Activated CD4-positive, alpha-beta memory T cell treated with anti-CD3 and anti-CD28 coated beads, Interleukin-2, amount 10 ng/mL, durations not matched to agents 7 days and 5 days (primary cell): ENCODE results near the gene SLC9A9. TPM values are rescaled to one million over a fixed set of nuclear protein-coding genes. Genes with fewer than 3 reads are reported as not detected.

Experiments
- CTCF ChIA-PET: fragments of 350-600 bp; sonication (Branson Sonifier 250); formaldehyde crosslinking; loops from one replicate; lab custom pipeline; 2021; ENCODE audit warnings: antibody characterized with exemption, inconsistent platforms; lab: Charles Lee
- POLR2A ChIA-PET: fragments of 350-600 bp; sonication (Branson Sonifier 250); formaldehyde crosslinking; loops from one replicate; lab custom pipeline; 2021; ENCODE audit warnings: antibody characterized with exemption; lab: Charles Lee
- DNase-seq: peaks from one replicate; pipeline ENCODE4 v3.0.0-alpha.2; 2020
- H3K27ac Mint-ChIP-seq: one replicate; pipeline ENCODE4 v1.8.0; 2021; ENCODE audit warnings: mild to moderate bottlenecking, mixed read lengths
- H3K27me3 Mint-ChIP-seq: one replicate; pipeline ENCODE4 v1.8.0; 2021; ENCODE audit warnings: mixed read lengths
- H3K36me3 Mint-ChIP-seq: one replicate; pipeline ENCODE4 v1.8.0; 2021; ENCODE audit warnings: low read depth, mixed read lengths
- H3K4me1 Mint-ChIP-seq: one replicate; pipeline ENCODE4 v1.8.0; 2021; ENCODE audit warnings: mixed read lengths
- H3K4me3 Mint-ChIP-seq: one replicate; pipeline ENCODE4 v1.8.0; 2021; ENCODE audit warnings: mild to moderate bottlenecking, mixed read lengths
- H3K9me3 Mint-ChIP-seq: one replicate; pipeline ENCODE4 v1.8.0; 2021; ENCODE audit warnings: mixed read lengths
- total RNA-seq, 2 experiments: library from RNA; stranded (reverse); gene quantifications; one replicate each; pipeline ENCODE4 v1.2.3, GENCODE V29; 2021

The SLC9A9 gene
- total RNA-seq, 2 experiments from 2014 or later, result 16.9 to 18.5 TPM

- Mint-ChIP-seq H3K27ac (no peak overlapping the region), H3K4me1 (no peaks in the 10 kb centered on the region), H3K36me3 (no peaks in the 10 kb centered on the region), H3K4me3 (no peak overlapping the region), H3K27me3 (no peaks in the 10 kb centered on the region), H3K9me3 (no peaks in the 10 kb centered on the region)
- CTCF ChIA-PET, result no interaction called here
- POLR2A ChIA-PET, result no interaction called here
- DNase-seq, result no peak
Observed at GRCh38 chr3:143430568-143430967, 417.7 kb downstream of the SLC9A9 start.

DNA sequence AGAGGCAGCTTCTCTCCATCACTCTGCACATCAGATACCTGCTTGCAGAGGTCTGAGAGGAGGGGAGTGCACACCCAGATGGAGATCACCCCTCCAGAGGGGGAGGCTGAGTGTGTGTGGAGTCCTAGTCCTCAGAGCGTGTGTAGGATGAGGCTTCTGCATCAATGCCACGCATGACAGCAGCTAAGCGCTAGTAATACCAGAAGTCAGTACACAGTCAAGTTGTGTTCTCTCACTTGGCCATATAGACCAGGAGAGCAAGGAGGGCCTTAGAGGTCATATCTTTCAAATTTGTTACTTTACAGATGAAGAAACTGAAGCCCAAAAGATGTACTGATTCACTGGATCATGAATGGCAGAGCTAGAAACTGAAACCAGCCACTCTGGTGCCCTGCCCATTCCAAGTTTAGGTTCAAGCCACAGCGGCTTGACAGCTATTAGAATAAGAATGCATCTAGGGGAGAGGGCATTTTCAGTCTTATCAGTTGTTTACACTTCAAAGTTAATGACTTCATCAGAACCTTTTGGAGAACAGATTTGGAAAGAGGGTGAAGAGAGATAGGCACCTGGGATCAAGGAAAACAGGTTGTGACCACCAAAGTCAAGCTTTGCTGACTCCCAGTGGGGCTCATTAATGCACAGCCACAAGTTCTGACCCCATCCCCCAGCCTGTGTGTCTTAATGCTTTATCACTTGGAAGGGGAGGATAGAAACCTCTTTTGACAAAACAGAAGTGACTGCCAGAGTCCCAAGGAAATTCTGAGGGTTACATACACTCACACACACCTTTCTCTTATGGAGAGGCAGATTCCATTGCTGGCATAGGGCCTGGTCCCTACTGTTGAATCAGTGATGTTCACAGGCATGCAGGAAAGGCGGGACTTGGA is 418.4 kb downstream of the SLC9A9 start:
- Mint-ChIP-seq H3K27me3 (no peaks in the 10 kb centered on the region), H3K27ac (no peak overlapping the region), H3K36me3 (no peaks in the 10 kb centered on the region), H3K4me3 (no peak overlapping the region), H3K9me3 (no peaks in the 10 kb centered on the region), H3K4me1 (peaks cover under 1% of the 10 kb centered on the region)
- ChIA-PET CTCF (no interaction called here), POLR2A (no interaction called here)
- no peak for DNase-seq

DNA sequence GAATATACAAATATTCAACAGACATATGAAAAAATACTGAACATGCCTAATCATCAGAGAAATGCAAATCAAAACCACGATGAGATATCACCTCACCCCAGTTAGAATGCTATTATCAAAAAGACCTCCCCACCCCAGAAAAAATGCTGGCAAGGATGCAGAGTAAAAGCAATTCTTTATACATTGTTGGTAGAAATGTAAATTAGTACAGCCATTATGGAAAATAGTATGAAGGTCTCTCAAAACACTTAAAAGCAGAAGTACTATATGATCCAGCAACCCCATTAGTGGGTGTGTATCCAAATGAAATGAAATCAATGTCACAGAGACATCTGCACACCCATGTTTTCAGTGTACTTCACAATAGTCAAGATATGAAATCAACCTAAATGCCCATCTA is 420.0 kb downstream of the SLC9A9 start:
- CTCF ChIA-PET, result no interaction called here
- DNase-seq, result no peak
- Mint-ChIP-seq H3K36me3 (no peaks in the 10 kb centered on the region), H3K27ac (no peak overlapping the region), H3K9me3 (no peaks in the 10 kb centered on the region), H3K27me3 (no peaks in the 10 kb centered on the region), H3K4me1 (peaks cover 14% of the 10 kb centered on the region), H3K4me3 (no peak overlapping the region)
- POLR2A ChIA-PET, result no interaction called here

- Mint-ChIP-seq H3K27me3 (no peaks in the 10 kb centered on the region), H3K9me3 (no peaks in the 10 kb centered on the region), H3K36me3 (no peaks in the 10 kb centered on the region), H3K27ac (no peak overlapping the region), H3K4me1 (peaks cover 15% of the 10 kb centered on the region), H3K4me3 (no peak overlapping the region)
- ChIA-PET CTCF (no interaction called here), POLR2A (no interaction called here)
- DNase-seq, result no peak
Observed at GRCh38 chr3:143427631-143428030, 420.6 kb downstream of the SLC9A9 start.

GRCh38 chr3:143424874-143425273 is 423.4 kb downstream of the SLC9A9 start:
- Mint-ChIP-seq H3K9me3 (peaks cover 3% of the 10 kb centered on the region), H3K27me3 (peaks cover 4% of the 10 kb centered on the region), H3K4me1 (peaks cover 15% of the 10 kb centered on the region), H3K27ac (no peak overlapping the region), H3K4me3 (no peak overlapping the region), H3K36me3 (no peaks in the 10 kb centered on the region)
- CTCF ChIA-PET, result interaction anchor here (1.3 kb wide), 1 partner anchor 9 kb away, joined by 9 read pairs; no protein-coding TSS in a partner anchor
- DNase-seq, result no peak
- POLR2A ChIA-PET, result no interaction called here

- Mint-ChIP-seq H3K9me3 (peaks cover 5% of the 10 kb centered on the region), H3K4me3 (no peak overlapping the region), H3K27me3 (peaks cover 4% of the 10 kb centered on the region), H3K27ac (no peak overlapping the region), H3K4me1 (peaks cover 15% of the 10 kb centered on the region), H3K36me3 (no peaks in the 10 kb centered on the region)
- no peak for DNase-seq
- ChIA-PET CTCF (no interaction called here), POLR2A (no interaction called here)
Observed at GRCh38 chr3:143421556-143421955, 426.7 kb downstream of the SLC9A9 start.

- CTCF ChIA-PET, result interaction anchor here (2.1 kb wide), 1 partner anchor 14 kb away, joined by 9 read pairs; no protein-coding TSS in a partner anchor
- H3K4me3 Mint-ChIP-seq, result no peak overlapping the region
- peaks cover 5% of the 10 kb centered on the region for H3K9me3 Mint-ChIP-seq
- POLR2A ChIA-PET, result no interaction called here
- H3K4me1 Mint-ChIP-seq, result peaks cover 17% of the 10 kb centered on the region
- no peaks in the 10 kb centered on the region for H3K36me3 Mint-ChIP-seq
- peaks cover 4% of the 10 kb centered on the region for H3K27me3 Mint-ChIP-seq
- H3K27ac Mint-ChIP-seq, result no peak overlapping the region
- no peak for DNase-seq
Observed at GRCh38 chr3:143419611-143420010, 428.7 kb downstream of the SLC9A9 start.

DNA sequence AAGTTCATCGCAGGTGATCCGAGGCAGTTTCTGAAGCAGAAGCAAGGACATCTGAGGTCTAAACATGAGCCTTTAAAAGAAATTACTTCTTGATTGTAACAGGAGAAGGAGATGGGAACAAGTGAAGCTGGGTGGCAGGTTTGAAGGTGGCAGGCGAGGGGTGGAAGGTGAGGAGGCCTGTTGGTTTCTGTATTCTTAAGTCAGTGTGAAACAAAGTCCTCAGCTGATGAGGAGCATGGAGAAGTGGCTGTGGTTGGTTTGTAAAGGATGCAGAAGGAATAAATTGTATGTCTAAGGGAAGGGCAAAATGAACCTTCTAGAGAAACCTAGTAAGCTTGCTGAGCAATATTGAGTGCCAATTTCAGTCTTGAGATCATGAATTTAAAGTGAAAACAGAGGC is 429.9 kb downstream of the SLC9A9 start:
- Mint-ChIP-seq H3K36me3 (no peaks in the 10 kb centered on the region), H3K4me3 (no peak overlapping the region), H3K27ac (no peak overlapping the region), H3K9me3 (peaks cover 5% of the 10 kb centered on the region), H3K27me3 (peaks cover 4% of the 10 kb centered on the region), H3K4me1 (peaks cover 9% of the 10 kb centered on the region)
- CTCF ChIA-PET, result interaction anchor here (2.1 kb wide), 1 partner anchor 16 kb away, joined by 9 read pairs; no protein-coding TSS in a partner anchor
- DNase-seq, result no peak
- POLR2A ChIA-PET, result no interaction called here

DNA sequence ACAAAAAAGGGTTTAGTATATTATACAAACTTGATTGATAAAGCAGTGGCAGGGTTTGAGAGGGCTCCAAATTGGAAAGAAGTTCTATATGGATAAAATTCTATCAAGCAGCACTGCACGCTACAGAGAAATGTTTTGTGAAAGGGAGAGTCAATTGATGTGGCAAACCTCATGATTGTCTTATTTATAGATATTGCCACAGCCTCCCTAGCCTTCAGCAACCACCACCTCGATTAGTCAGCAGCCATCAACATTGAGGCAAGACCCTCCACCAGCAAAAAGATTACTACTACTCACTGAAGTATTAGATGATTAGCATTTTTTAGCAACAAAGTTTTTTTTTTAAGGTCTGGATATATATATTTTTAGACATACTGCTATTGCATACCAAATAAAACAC is 432.0 kb downstream of the SLC9A9 start:
- Mint-ChIP-seq H3K4me1 (peaks cover 7% of the 10 kb centered on the region), H3K36me3 (no peaks in the 10 kb centered on the region), H3K27ac (no peak overlapping the region), H3K9me3 (peaks cover 2% of the 10 kb centered on the region), H3K4me3 (no peak overlapping the region), H3K27me3 (no peaks in the 10 kb centered on the region)
- CTCF ChIA-PET, result no interaction called here
- DNase-seq, result no peak
- POLR2A ChIA-PET, result no interaction called here

- Mint-ChIP-seq H3K27me3 (no peaks in the 10 kb centered on the region), H3K4me1 (peaks cover 7% of the 10 kb centered on the region), H3K4me3 (no peak overlapping the region), H3K36me3 (no peaks in the 10 kb centered on the region), H3K9me3 (peaks cover 2% of the 10 kb centered on the region), H3K27ac (no peak overlapping the region)
- DNase-seq, result no peak
- POLR2A ChIA-PET, result no interaction called here
- CTCF ChIA-PET, result no interaction called here
Observed at GRCh38 chr3:143414571-143415253, 433.6 kb downstream of the SLC9A9 start.

GRCh38 chr3:143413372-143413771 is 434.9 kb downstream of the SLC9A9 start:
- H3K4me1 Mint-ChIP-seq, result peaks cover 7% of the 10 kb centered on the region
- no peak overlapping the region for H3K4me3 Mint-ChIP-seq
- no peak overlapping the region for H3K27ac Mint-ChIP-seq
- peaks cover 2% of the 10 kb centered on the region for H3K9me3 Mint-ChIP-seq
- DNase-seq, result no peak
- H3K27me3 Mint-ChIP-seq, result no peaks in the 10 kb centered on the region
- no peaks in the 10 kb centered on the region for H3K36me3 Mint-ChIP-seq
- ChIA-PET POLR2A (no interaction called here), CTCF (no interaction called here)

- DNase-seq, result no peak
- Mint-ChIP-seq H3K27ac (no peak overlapping the region), H3K9me3 (peaks cover 2% of the 10 kb centered on the region), H3K4me3 (no peak overlapping the region), H3K36me3 (no peaks in the 10 kb centered on the region), H3K4me1 (peaks cover 7% of the 10 kb centered on the region), H3K27me3 (no peaks in the 10 kb centered on the region)
- ChIA-PET CTCF (no interaction called here), POLR2A (no interaction called here)
Observed at GRCh38 chr3:143412084-143412483, 436.2 kb downstream of the SLC9A9 start.

DNA sequence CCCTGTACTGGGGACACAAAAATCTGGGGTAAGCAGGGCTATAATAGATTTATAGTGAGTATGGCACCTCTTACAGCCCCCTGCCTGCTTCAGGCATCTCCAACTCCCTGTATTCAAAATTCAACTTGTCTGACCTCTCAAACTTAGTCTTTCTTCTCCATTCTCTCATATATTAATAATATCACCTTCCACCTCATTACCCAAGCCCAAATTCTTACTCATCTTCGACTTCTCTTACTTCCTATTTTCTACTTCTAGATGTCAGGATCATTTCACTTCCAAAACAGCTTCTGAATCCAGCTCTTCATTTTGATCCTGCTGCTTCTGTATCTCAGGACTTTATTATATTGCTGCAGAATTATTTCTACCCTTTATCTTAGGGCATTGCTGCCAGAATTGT is 438.0 kb downstream of the SLC9A9 start:
- no peaks in the 10 kb centered on the region for H3K9me3 Mint-ChIP-seq
- H3K27me3 Mint-ChIP-seq, result no peaks in the 10 kb centered on the region
- peaks cover 7% of the 10 kb centered on the region for H3K4me1 Mint-ChIP-seq
- no peak overlapping the region for H3K27ac Mint-ChIP-seq
- POLR2A ChIA-PET, result no interaction called here
- CTCF ChIA-PET, result no interaction called here
- H3K36me3 Mint-ChIP-seq, result no peaks in the 10 kb centered on the region
- H3K4me3 Mint-ChIP-seq, result no peak overlapping the region
- DNase-seq, result no peak
